ENCODE data around the gene GPS1.

The GPS1 gene

DNA sequence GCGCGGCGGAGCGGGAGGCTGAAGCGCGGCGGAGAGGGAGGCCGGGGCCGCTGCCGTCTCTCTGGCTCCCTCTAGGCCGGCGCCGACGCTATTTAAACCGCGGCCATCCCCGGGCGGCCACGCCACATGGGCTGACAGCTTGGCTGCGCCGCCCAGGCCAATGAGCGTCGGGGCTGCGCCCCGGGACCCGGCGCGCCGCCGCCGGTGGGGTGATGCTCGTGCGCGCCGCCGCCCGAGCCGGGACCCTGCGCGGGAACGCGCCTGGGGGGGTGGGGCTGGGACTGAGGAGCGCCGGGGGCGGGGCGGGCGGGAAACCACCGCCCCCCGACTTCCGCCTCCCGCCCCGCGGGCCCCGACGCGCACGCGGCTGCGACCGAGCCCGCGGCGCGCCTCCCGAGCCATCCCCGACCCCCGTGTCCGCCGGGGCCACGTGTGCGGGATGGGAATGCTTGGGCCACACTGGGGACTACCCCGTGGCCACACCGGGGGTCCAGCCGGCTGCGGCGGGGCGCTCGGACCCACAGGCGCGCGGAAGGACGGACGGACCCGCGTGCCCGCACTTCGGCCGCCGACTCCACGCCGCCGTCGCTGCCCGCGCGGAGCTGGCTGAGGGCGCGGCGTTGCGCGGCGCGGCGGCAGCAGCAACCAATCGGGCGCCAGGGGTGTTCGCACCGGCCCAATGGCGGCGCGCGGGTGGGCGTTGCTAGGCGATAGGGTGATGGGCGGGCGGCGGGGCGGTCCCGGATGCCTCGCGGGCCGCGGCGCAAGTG is 46.7 kb downstream of the GPS1 start, which contains the start of gene FASN:
FASN (minus strand) TSS at position 68 of the 770 bp plus-strand sequence. CDS start 1,791 bp downstream, outside the sequence.
- Histone ChIP-seq H3K4me1 (ENCODE audit: insufficient read depth, low read length) (peaks cover 8% of the 10 kb centered on the region; the same call in 1 of the 2 replicates), H3K9ac (ENCODE audit: low read depth, low read length) (peak within 1 kb of the TSS; percentile 91), H3K9me3 (ENCODE audit: insufficient read depth, low read depth, low read length) (no peaks in the 10 kb centered on the region), H3K27ac (ENCODE audit: low read length) (peak within 1 kb of the TSS; percentile 94), H3K27me3 (ENCODE audit: insufficient read depth, low read length) (no peaks in the 10 kb centered on the region), H3K4me3 (ENCODE audit: low read length) (peak within 1 kb of the TSS; percentile 87), H3K36me3 (ENCODE audit: insufficient read depth, low read depth, low read length) (peaks cover 27% of the 10 kb centered on the region)

DNA sequence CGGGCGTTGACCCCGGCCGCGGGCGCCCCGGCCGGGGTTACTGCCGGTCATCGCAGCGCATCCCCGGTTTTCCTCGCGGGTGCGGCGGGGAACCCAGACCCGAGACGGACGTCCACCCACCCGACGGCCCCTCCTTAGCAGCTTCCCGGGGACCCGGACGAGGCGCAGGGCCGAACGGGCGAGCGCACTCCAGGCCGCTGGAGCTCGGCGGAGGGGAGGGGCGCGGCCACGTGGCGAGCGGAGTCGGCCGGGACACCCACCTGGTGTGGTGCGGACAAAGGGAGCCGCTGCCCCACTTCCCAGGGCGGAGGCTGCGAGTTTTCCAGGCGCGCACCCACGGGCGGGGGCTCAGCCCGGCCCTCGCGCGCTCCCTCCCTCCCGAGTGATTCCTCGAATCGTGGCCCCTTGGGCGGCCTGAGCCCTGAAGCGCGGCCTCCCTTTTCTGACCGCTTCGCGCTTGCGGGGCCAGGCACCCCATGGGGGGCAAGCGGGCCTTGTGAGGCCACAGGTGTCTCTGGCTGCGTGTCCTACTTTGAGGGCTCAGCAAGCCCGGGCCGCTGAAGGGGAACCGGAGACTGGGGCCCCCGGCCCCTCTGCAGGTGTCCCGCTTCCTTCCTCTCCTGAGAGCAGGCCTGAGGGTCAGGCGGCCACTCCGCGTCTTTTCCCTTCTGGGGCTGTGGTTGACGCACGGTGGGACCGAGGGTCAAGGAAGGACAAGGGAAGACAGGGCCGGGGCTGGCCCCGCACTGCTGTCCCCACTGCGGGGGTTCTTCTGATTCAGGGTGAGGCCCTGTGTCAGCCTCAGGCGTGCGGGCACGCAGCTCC is 47.5 kb downstream of the GPS1 start:
- Histone ChIP-seq H3K9me3 (ENCODE audit: insufficient read depth, low read depth, low read length) (no peaks in the 10 kb centered on the region), H3K27me3 (ENCODE audit: insufficient read depth, low read length) (no peaks in the 10 kb centered on the region), H3K27ac (ENCODE audit: low read length) (peak overlapping the region; percentile 94), H3K9ac (ENCODE audit: low read depth, low read length) (peak overlapping the region; percentile 91; the same call in 1 of the 2 replicates), H3K36me3 (ENCODE audit: insufficient read depth, low read depth, low read length) (peaks cover 21% of the 10 kb centered on the region), H3K4me3 (ENCODE audit: low read length) (peak overlapping the region; percentile 68; the same call in 1 of the 2 replicates), H3K4me1 (ENCODE audit: insufficient read depth, low read length) (peaks cover 11% of the 10 kb centered on the region; the same call in 1 of the 2 replicates)

DNA sequence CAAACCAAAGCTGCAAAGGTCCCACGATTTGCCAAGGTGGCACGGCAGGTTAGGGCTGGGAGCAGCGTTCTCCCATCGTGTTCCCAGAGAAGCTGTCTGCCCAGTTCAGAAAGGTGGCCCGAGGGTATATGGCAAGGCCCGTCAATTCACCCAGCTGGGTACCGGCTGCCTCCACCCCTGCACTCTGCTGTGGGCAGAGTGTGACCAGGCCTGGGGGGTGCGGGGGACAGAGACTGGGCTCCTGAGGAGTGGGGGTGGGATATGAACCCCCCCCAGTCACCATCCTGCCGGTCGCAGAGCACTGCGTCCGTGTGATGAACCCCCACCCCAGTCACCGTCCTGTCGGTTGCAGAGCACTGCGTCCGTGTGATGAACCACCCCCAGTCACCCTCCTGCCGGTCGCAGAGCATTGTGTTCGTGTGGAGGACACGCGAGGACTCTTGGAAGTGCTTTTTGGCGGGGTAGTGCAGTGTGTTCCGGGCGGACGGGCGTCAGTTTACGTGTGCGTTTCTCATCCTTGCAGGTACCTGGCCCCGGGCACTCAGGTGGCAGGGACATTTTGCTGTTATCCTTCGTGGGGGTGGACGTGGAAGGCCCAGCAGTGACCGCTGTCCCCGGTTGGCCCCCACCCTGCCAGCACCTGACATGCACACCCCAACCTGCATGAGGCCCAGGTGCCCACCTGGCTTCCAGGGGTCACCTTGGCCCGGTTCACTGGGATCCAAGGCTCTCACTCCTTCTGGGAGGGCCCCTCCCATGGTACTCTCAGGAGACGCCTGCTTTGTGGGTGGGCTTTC is 49.0 kb downstream of the GPS1 start:
- H3K9ac ChIP-seq (ENCODE audit: low read depth, low read length): no peak overlapping the region
- H3K4me1 ChIP-seq (ENCODE audit: insufficient read depth, low read length): peaks cover 11% of the 10 kb centered on the region; the same call in 1 of the 2 replicates
- no peak overlapping the region for H3K27ac ChIP-seq (ENCODE audit: low read length)
- no peak overlapping the region for H3K4me3 ChIP-seq (ENCODE audit: low read length)
- no peaks in the 10 kb centered on the region for H3K9me3 ChIP-seq (ENCODE audit: insufficient read depth, low read depth, low read length)
- H3K36me3 ChIP-seq (ENCODE audit: insufficient read depth, low read depth, low read length): peaks cover 9% of the 10 kb centered on the region
- H3K27me3 ChIP-seq (ENCODE audit: insufficient read depth, low read length): no peaks in the 10 kb centered on the region

- Histone ChIP-seq H3K4me3 (ENCODE audit: low read length) (no peak overlapping the region), H3K27ac (ENCODE audit: low read length) (no peak overlapping the region), H3K9me3 (ENCODE audit: insufficient read depth, low read depth, low read length) (no peaks in the 10 kb centered on the region), H3K27me3 (ENCODE audit: insufficient read depth, low read length) (no peaks in the 10 kb centered on the region), H3K9ac (ENCODE audit: low read depth, low read length) (no peak overlapping the region), H3K4me1 (ENCODE audit: insufficient read depth, low read length) (peaks cover 10% of the 10 kb centered on the region; the same call in 1 of the 2 replicates), H3K36me3 (ENCODE audit: insufficient read depth, low read depth, low read length) (peaks cover 3% of the 10 kb centered on the region; the same call in 1 of the 2 replicates)
Observed at GRCh38 chr17:82101301-82101715, 49.6 kb downstream of the GPS1 start.

DNA sequence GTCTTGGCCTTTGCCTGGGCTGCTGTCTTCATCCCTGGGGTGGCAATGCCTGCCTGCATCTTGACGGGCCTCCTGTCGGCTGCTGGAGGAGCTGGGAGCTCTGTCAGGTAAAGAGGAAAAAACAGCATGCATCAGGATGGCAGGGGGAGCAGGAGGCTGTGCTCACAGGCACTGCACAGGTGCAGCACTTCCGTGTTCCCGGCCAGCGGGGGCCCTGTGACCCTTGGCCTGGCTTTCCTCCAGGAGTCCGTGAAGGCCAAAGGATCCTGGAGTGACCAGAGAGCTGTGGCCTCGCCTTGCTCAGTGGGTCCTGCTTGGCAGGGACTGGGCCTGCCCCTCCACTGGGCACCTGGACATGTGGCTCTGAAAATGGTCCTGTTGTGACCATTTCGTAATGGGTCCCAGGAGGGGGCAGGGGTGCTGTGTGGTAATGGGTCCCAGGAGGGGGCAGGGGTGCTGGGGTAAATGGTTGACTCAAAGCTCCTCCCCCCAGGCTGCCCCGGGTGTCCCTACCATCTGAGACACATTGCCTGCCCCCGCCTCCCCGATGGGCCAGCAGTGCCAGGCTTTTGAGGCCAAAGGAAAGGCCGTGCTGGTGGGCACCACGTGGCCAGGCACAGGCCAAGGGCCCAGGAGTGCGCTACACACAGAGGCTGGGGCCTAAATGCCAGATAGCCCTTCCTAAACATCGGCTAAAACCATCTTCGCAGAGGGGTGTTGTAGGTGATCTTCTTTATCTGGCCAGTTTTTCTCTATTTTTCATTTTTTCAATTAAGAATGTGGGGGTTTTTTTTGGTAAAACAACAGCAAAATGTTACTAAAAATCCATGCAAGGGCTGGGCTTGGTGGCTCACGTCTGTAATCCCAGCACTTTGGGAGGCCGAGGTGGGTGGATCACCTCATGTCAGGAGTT is 50.3 kb downstream of the GPS1 start:
- H3K27me3 ChIP-seq (ENCODE audit: insufficient read depth, low read length): no peaks in the 10 kb centered on the region
- H3K9me3 ChIP-seq (ENCODE audit: insufficient read depth, low read depth, low read length): no peaks in the 10 kb centered on the region
- H3K9ac ChIP-seq (ENCODE audit: low read depth, low read length): no peak overlapping the region
- H3K36me3 ChIP-seq (ENCODE audit: insufficient read depth, low read depth, low read length): no peaks in the 10 kb centered on the region
- peaks cover 10% of the 10 kb centered on the region; the same call in 1 of the 2 replicates for H3K4me1 ChIP-seq (ENCODE audit: insufficient read depth, low read length)
- H3K4me3 ChIP-seq (ENCODE audit: low read length): no peak overlapping the region
- H3K27ac ChIP-seq (ENCODE audit: low read length): no peak overlapping the region

- H3K27ac ChIP-seq (ENCODE audit: low read length): peak overlapping the region; percentile 33
- H3K36me3 ChIP-seq (ENCODE audit: insufficient read depth, low read depth, low read length): no peaks in the 10 kb centered on the region
- no peak overlapping the region for H3K4me3 ChIP-seq (ENCODE audit: low read length)
- peaks cover 10% of the 10 kb centered on the region; the same call in 1 of the 2 replicates for H3K4me1 ChIP-seq (ENCODE audit: insufficient read depth, low read length)
- peaks cover 5% of the 10 kb centered on the region; the same call in 1 of the 2 replicates for H3K27me3 ChIP-seq (ENCODE audit: insufficient read depth, low read length)
- no peaks in the 10 kb centered on the region for H3K9me3 ChIP-seq (ENCODE audit: insufficient read depth, low read depth, low read length)
- peak overlapping the region; percentile 46; the same call in 1 of the 2 replicates for H3K9ac ChIP-seq (ENCODE audit: low read depth, low read length)
Observed at GRCh38 chr17:82103553-82104451, 52.1 kb downstream of the GPS1 start.

DNA sequence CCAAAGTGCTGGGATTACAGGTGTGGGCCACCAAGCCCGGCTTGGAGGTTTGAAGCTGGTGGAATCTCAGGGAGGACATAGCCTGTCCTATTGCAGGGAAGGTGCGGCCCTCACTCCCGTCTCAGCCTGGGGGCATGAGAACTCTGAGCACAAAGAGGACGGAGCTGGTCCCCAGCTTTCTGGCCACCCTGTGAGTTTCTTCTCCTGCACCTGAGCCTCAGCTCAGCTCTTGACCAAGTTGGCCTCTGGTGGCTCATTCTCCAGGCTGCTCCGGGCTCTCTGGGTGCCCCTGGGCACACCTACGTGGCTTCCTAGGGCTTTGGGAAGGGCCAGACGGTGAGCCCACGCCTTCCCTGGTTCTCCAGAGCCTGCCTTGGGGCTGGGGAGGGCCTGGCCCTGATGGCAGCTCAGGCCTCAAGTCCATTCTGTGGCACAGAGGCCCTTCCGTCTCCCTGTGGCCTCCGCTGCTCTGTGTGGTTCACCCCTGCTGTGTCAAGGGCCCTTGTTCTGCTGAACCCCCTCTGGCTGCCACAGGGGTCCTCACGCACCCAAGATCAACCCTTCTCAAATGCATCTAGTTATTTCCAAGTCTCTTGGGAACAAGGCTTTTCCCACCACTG is 53.2 kb downstream of the GPS1 start:
- H3K27me3 ChIP-seq (ENCODE audit: insufficient read depth, low read length): peaks cover 8% of the 10 kb centered on the region; the same call in 1 of the 2 replicates
- no peaks in the 10 kb centered on the region for H3K9me3 ChIP-seq (ENCODE audit: insufficient read depth, low read depth, low read length)
- no peaks in the 10 kb centered on the region for H3K36me3 ChIP-seq (ENCODE audit: insufficient read depth, low read depth, low read length)
- H3K4me3 ChIP-seq (ENCODE audit: low read length): no peak overlapping the region
- H3K27ac ChIP-seq (ENCODE audit: low read length): no peak overlapping the region
- no peak overlapping the region for H3K9ac ChIP-seq (ENCODE audit: low read depth, low read length)
- H3K4me1 ChIP-seq (ENCODE audit: insufficient read depth, low read length): peaks cover 6% of the 10 kb centered on the region; the same call in 1 of the 2 replicates

- no peak overlapping the region for H3K9ac ChIP-seq (ENCODE audit: low read depth, low read length)
- H3K36me3 ChIP-seq (ENCODE audit: insufficient read depth, low read depth, low read length): no peaks in the 10 kb centered on the region
- H3K9me3 ChIP-seq (ENCODE audit: insufficient read depth, low read depth, low read length): no peaks in the 10 kb centered on the region
- H3K4me3 ChIP-seq (ENCODE audit: low read length): no peak overlapping the region
- peaks cover 8% of the 10 kb centered on the region; the same call in 1 of the 2 replicates for H3K27me3 ChIP-seq (ENCODE audit: insufficient read depth, low read length)
- no peak overlapping the region for H3K27ac ChIP-seq (ENCODE audit: low read length)
- peaks cover 6% of the 10 kb centered on the region; the same call in 1 of the 2 replicates for H3K4me1 ChIP-seq (ENCODE audit: insufficient read depth, low read length)
Observed at GRCh38 chr17:82105417-82105881, 53.8 kb downstream of the GPS1 start.

- peaks cover 6% of the 10 kb centered on the region; the same call in 1 of the 2 replicates for H3K4me1 ChIP-seq (ENCODE audit: insufficient read depth, low read length)
Observed at GRCh38 chr17:82105882-82106687, 54.4 kb downstream of the GPS1 start.

More at GRCh38 chr17:82105882-82106687, 54.4 kb downstream of the GPS1 start:
- Histone ChIP-seq H3K9me3 (ENCODE audit: insufficient read depth, low read depth, low read length) (no peaks in the 10 kb centered on the region), H3K27me3 (ENCODE audit: insufficient read depth, low read length) (peaks cover 8% of the 10 kb centered on the region; the same call in 1 of the 2 replicates), H3K36me3 (ENCODE audit: insufficient read depth, low read depth, low read length) (no peaks in the 10 kb centered on the region), H3K27ac (ENCODE audit: low read length) (no peak overlapping the region), H3K4me3 (ENCODE audit: low read length) (no peak overlapping the region), H3K9ac (ENCODE audit: low read depth, low read length) (peak overlapping the region; percentile 8; the same call in 1 of the 2 replicates)

All from iPS-20b (cell line).